GM21528 (cell line): ENCODE measurements around the gene CLEC10A.
"Not testable (repeated sequence)": the region's sequence is repeated elsewhere in the genome, so short reads cannot be mapped to it uniquely, and the experiment has no call there.

Source experiments
- ATAC-seq: cut with Tn5 transposase; IDR thresholded peaks from one replicate; pipeline ENCODE4 v1.9.1; 2021; ENCODE audit warnings: mild to moderate bottlenecking, moderate library complexity; ENCODE audit not compliant: unreplicated experiment, low FRiP score

The CLEC10A gene

DNA sequence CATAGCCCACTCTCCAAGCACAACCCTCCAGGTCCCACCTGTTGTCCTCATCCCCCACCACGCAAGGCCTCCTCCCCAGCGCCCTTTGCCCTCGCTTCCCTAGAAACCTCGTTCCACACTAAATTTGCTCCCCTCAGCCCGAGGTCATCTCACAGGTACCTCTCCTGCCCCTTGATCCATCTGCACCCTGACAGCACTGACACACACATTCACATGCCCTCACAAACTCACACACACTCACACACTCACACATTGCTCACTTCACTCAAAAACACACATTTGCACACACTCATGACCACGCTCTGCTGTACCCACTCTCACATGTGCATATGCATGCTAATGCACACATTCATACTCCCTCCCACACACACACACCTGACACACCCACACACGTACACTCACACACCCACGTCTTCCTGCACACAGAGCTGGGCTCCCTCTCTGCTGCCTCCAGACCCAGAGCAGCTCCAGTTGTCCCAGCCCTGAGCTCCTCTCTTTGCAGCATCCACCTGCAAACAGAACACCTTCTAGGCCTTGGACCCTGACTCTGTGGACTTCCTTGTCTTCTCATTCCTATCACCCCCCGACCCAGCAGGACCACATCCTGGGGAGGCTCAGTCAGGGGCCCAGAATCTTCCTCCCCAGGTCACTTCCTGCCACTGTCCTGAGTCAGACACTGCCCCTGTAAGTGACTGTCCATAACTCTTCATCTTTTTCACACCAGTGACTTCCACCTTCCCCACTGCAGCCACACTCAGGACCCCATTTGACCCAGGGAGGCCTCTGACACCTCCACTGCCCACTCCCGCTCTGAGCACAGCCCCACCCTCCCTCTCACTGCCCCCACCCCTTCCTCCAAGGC lies 29.6 kb upstream of the CLEC10A start:
- ATAC-seq = no peak

DNA sequence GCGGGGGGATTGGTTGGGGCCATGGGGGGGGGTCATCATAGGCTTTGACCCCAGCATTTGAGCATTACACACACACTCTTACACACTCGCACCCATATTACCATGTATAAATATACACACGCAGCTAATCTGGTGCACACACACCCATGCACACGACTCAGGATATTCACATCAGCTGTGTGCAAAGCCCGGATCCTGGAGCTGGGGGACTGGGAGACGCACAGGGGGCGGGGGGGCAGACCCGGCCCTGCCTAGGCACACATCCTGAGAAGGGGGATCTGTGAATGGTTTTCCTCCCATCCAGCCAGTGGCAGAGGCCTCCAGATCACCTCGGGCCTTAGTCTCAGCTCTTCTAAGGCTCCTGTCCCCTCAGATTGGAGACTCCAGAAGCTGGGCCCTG lies 28.9 kb upstream of the CLEC10A start:
- ATAC-seq = no peak

DNA sequence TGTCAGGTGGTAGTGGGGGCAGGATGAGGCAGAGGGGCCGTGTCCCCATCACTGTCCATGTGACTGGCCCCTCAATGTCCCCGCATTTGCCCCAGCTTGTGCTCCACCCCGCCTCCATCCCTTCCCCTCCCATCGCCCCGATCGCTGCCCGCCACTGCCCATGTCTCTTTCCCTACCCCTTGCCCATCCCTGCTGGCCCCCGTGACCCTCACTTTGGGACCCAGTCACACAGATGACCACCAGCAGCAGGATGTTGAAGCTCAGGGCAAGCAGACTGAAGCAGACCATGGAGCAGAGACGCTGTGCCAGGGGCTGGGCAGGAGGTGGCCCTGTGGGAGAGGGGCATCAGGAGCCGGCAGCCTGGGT lies 28.5 kb upstream of the CLEC10A start:
- ATAC-seq = no peak

DNA sequence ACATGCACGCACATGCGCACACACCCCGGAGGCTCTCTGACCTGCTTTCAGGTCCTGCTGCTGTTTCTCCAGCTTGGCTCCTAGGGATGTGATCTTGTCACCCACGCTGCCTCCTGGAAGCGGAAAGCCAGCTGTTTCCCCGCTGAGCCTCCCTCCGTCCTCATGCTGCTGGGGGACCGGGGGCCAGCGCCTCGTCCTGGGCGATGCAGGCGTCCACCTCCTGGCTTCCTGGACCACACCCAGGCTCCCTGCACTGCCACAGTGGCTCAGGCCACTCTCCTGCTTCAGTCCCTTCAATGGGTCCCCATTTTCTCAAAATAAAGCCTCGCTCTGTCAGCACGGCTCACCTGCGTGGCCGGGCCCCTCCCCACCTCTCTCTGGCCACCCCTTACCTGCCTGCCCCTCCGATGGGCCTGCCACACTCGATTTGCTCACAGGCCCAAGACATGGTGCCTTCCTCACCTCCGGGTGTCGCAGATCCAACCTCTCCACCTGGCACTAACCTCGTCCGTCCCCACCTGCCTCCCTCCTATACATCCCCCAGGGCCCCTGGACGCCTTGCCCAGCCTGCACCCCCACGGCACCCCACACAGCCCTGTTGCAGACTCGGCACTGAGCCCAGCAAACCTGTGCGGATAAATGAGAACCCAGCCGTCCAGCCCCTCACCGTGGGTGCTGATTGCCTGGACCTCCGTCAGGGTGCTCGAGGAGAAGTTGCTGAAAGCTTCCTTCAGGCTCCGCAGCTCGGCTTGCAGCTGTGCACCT lies 27.9 kb upstream of the CLEC10A start:
- ATAC-seq = no peak

DNA sequence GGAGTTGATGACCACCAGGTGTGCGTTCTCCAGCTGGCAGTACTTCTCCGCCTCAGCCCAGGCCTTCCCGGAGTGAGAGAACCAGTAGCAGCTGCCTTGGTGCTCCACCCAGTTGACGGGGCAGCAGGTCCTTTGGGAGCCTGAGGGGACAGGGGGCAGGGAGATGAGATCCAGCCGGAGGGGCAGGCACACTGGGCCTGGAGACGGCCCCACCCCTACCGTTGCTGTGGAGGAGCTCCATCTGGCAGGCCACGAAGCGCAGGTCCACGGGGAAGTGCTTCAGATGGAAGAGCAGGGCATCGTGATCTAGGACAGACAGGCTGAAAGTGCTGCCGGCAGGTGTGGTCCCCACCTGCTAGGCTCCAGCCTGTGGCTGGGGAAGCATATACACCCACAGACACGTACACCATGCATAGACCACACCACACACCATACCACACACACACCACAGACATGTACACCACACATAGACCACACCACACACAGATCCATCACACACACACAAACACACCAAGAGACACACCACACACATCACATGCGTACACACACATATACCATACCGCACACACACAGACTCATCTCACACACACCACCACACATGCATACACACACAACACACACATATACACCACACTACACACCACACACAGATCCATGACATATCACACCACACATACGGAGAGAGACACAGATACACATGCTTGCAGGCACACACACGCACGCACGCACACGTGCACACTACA lies 27.1 kb upstream of the CLEC10A start:
- no peak for ATAC-seq

DNA sequence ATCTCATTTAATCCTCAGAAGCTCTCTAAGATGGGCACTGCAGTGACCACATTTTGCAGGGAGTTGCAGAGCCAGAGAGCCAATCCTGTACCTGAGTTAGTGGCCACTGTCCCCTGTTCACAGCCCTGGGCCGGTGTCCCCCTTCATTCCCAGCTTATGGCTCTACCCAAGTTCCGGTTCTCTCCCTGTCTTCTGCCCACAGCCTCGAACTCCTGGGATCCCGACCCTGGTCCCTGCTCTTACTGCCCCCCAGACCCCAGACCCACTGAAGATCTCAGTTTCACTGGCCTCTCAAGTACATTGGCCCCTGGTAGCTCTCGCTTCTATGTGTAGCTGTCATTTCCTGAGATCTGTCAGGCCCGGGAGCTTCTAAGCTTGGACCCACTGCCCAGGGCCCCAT lies 22.4 kb upstream of the CLEC10A start:
- no peak for ATAC-seq

DNA sequence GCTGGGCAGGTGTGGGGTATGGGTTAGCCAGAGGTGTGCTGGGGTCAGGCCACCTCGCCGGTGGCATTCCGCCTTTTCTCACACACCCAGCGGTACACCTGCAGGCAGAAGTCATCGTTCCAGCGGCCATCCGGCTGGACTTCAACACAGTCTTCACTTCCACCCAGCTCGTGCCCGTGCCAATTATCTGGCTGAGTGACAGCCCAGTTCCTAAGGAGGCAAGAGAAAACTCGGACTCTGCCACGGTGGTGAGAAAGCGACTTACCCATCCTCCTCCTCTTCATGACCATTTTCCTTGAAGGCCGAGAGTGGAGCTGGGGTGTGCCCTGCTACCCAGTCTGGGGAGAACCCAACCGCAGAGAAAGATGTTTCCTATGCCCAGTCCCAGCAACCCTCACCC lies 21.5 kb upstream of the CLEC10A start:
- ATAC-seq = no peak

DNA sequence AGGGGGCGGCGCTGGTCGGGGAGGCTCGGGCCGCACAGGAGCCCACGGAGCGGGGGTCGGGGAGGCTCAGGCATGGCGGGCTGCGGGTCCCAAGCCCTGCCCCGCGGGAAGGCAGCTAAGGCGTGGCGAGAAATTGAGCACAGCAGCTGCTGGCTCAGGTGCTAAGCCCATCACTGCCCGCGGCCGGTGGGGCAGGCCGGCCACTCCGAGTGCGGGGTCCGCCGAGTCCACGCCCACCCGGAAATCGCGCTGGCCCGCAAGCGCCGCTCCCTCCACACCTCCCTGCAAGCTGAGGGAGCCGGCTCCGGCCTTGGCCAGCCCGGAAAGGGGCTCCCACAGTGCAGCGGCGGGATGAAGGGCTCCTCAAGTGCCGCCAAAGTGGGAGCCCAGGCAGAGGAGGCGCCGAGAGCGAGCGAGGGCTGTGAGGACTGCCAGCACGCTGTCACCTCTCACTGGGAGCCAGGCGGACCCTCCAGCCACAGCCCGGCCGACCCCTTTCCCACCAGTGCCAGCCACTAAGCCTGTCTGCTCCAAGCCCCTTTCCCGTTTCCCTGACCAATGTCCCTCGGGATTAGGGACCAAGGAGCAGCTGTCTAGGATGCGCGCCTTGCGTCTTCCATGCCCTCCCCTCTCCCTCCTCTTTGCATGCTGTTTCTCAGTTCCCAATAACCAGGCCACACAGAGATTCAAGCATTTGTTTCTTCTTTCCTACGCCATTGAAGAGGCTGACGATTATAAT lies 20.8 kb upstream of the CLEC10A start:
- not testable (repeated sequence) for ATAC-seq

DNA sequence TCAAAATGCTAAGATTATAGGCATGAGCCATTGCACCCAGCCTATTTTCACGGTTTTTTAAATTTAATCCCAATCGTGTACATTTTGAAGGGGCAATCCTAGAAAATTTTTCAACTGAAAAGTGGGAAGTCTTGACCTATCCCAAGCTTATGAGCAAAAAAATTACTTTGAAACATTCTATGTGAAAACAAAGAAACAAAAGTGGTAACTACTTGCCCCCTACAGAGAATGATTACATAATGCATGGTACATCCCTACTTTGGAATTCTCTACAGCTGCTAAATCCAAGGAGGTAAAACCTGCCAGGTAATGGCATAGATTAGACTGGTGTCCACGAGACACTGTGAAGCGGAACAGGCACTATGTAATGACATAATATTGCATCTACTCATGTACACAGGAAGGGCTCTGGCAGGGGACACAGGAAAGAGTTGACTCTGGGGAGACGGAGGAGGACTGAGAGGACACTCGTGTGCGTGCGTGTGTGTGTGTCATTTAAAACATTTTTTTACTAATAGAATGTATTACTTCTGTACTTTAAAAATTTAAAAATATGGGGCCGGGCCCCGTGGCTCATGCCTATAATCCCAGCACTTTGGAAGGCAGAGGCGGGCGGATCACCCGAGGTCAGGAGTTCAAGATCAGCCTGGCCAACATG lies 18.9 kb upstream of the CLEC10A start:
- ATAC-seq = no peak

DNA sequence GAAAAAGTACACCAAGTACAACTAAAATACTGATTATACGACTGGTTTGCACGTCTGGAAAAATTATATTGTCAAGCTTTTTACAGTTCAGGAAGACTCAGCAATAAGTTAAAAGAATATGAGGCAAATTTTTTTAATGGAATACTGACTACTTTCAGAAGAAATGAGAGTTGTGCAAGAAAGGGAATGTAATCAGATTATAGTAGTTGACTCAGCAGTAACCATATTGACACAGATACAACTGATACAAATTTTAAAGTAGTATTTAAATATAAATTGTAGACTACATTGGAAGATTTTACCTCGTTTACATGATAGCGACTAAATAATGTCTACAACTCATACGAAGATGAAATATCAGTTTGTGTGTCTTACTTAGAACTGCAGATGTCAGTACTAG lies 17.9 kb upstream of the CLEC10A start:
- ATAC-seq = no peak

DNA sequence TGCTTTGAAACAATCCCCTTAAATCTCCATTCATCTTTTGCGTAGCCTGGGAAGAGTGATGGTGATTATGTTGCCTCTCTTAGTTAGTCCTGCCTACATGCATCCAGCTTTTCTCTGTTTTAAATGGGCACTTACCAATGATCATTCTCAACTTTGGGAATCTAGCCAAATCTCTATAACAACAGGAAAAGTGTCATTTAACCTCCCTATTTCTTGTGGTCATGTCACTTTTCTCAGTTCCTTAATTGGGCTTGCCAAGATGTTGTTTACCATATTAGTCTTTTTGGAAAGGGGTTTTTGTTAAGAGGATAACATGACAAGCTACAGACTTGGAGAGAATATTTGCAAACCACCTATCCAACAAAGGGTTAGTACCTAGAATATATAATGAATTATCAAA lies 15.6 kb upstream of the CLEC10A start:
- ATAC-seq = no peak

DNA sequence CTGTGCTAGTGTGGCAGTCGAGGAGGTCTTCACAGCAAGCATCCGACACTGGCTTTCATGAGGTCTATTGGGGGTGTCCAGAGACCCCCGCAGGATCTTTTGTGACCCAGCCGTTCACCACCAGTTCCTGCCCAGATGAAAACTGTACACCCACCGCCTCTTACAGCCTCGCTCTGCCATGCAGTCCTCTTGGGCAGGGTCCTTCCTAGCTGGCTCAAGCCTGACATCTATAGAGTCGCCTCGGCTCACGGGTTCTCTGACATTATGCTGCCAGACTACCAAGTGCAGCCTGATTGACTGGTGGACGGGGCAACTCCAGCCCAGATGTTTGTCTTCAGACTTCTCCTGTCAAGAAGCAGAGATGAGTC lies 14.6 kb upstream of the CLEC10A start:
- no peak for ATAC-seq

DNA sequence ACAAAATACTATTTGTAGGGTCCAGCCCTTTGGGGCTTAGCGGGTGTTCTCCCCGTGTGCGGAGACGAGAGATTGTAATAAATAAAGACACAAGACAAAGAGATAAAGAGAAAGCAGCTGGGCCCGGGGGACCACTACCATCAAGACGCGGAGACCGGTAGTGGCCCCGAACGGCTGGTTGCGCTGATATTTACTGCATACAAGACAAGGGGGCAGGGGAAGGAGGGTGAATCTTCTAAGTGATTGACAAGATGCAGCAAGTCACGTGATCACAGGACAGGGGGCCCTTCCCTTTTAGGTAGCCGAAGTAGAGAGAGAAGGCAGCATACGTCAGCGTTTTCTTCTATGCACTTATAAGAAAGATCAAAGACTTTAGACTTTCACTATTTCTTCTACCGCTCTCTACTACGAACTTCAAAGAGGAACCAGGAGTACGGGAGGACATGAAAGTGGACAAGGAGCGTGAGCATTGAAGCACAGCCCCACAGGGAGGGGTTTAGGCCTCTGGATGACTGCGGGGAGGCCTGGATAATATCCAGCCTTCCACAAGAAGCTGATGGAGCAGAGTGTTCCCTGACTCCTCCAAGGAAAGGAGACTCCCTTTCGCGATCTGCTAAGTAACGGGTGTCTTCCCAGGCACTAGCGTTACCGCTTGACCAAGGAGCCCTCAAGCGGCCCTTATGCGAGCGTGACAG lies 11.4 kb upstream of the CLEC10A start:
- ATAC-seq = not testable (repeated sequence)

DNA sequence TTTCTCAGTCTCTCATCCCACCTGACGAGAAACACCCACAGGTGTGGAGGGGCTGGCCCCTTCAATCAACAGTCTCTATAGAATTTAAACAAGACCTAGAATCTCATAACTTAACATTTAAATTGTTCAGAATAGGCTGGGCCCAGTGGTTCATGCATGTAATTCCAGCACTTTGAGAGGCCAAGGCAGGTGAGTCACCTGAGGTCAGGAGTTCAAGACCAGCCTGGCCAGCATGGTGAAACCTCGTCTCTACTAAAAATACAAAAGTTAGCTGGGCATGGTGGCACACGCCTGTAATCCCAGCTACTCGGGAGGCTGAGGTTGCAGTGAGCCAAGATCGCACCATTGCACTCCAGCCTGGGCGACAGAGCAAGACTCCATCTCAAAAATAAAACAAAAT lies 9.5 kb upstream of the CLEC10A start:
- not testable (repeated sequence) for ATAC-seq

DNA sequence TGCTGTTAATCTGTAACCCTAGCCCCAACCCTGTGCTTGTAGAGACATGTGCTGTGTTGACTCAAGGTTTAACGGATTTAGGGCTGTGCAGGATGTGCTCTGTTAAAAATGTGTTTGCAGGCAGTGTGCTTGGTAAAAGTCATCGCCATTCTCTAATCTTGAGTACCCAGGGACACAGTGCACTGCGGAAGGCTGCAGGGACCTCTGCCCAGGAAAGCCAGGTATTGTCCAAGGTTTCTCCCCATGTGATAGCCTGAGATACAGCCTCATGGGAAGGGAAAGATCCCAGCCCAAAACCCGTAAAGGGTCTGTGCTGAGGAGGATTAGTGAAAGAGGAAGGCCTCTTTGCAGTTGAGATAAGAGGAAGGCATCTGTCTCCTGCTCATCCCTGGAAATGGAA lies 8.4 kb upstream of the CLEC10A start:
- not testable (repeated sequence) for ATAC-seq

DNA sequence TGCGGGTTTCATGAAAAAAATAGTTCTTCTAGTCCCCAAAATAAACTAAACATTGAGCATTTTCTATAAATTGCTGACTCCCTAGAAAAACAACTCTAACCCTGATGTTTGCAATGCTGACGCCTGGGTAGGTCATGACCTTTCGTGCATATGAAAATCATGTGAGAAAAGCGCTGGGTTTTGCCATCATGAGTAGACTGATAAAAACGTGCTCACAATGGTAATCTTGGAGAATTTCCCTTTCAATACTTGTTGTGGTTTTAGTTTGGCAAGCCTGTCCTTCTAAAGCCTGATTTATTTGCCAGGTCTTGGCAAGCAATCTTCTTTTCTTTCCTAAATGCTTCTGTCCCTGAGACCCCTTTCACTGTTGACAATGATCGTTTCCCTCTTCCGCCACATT lies 4.0 kb upstream of the CLEC10A start:
- ATAC-seq = no peak

DNA sequence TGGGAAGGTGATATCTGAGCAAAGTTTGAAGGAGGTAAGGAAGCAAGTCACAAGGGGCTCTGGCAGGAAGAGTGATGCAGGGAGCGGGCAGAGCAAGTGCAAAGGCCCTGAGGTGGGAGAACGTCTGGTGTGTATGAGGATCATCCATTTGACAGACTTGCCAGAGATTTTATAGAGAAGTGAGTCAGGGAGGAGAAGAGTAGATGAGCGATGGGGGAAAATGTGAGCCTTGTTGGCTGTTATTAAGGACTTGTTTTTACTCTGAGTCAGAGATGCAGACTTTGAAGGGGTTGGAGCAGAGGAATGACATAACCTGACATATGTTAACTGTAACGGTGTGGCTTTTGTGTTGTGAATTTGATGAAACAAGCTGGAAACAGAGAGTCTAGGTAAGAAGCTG lies 3.5 kb upstream of the CLEC10A start:
- ATAC-seq = no peak

DNA sequence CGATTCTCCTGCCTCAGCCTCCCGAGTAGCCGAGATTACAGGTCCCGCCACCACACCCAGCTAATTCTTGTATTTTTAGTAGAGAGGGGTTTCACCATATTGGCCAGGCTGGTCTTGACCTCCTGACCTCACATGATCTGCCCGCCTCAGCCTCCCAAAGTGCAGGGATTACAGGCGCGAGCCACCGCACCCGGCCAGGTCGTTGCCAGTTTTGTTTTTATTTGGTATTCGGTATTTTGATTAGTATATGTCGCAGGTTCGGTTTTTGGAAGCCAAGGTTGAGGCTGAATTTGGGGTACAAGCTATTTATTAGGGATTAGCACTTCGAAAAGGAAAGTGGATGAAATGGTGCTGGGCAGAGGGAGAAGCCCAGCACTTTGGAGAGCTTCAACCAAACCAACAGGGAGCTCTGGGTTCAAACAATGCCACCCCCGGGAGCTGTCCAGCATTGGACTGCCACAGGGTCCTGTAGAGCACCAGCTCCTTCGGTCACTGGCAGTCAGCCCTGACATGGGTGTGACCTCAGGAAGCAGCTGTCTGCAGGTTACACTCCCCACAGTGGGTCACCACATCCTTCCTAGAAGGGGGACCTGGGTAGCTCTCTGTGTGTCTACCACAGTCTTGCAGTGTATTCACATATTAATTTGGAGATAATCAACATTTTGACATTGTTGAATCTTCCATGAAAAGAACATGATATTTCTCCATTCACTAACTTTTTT lies 1.5 kb upstream of the CLEC10A start:
- ATAC-seq = no peak

DNA sequence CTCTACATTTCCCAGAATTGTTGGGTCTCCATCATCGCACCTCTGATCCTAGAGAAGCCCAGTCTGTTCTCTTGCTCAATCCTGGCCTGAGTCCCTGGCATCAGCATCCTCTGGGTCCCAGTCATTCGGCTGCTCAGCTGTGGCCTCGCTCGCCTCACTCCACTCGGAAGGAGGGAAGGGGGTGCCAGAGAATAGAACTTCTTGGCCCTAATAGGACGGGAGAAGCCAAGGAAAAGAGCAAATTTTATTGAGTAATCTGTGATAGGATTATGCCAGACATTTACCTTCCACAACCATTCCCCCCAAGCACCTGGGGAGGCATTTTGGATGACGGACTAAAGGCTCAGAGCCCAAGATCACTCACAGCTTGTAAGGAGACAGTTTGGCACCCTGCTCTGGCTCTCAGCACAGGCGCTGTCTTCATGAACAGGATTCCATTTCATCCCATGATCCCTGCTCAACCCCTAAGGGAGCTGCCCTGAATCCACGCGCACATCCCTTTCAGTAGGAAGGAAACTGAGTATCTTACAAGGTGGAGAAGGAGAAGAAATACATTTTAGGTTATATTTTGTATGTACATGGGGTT lies 498 bp upstream of the CLEC10A start:
- ATAC-seq = no peak
